Body of pancreas (tissue), 4 donors: ENCODE measurements around the gene CREM.

ENCODE experiments used
- CTCF ChIP-seq, 7 experiments: fragments of 450-650 bp in 4 of 7; fragments of 200-600 bp in 3 of 7; sonication (generic) in 3 of 7; IDR thresholded peaks; one replicate each; pipeline ENCODE4 v1.5.1; 2016 to 2019; ENCODE audit warnings: antibody characterized with exemption in 7 of 7
- POLR2A ChIP-seq, 3 donors: fragments of 450-650 bp; IDR thresholded peaks; one replicate each; pipeline ENCODE4 v1.6.1; 2016; ENCODE audit warnings: antibody characterized with exemption in 3 of 3, mild to moderate bottlenecking in 2 of 3

GRCh38 chr10:35215107-35215506 lies 88.5 kb downstream of the CREM start:
- TF ChIP-seq POLR2A (IDR thresholded peaks at IDR 0.05) (no peak), CTCF (IDR thresholded peaks at IDR 0.05) (no peak)
